Hepatocyte (in vitro differentiated cells): ENCODE data around the gene CHPT1. TPM values are rescaled to one million over a fixed set of nuclear protein-coding genes. Genes with fewer than 3 reads are reported as not detected.
A peak's percentile ranks its signal among the peaks of the same experiment; 100 is the strongest.

Experiments used
- DNase-seq: peaks from one replicate; pipeline ENCODE4 v3.0.0-alpha.2; 2016; ENCODE audit warnings: low spot score
- H2AFZ ChIP-seq: fragments of 200-600 bp; sonication (generic); 2 replicates; pipeline ENCODE4 v1.6.0; 2016; ENCODE audit warnings: antibody characterized with exemption, mild to moderate bottlenecking
- H3K27ac ChIP-seq: fragments of 200-600 bp; sonication (generic); 2 replicates; pipeline ENCODE4 v1.5.1; 2016; ENCODE audit warnings: mild to moderate bottlenecking
- H3K27me3 ChIP-seq: fragments of 200-600 bp; sonication (generic); 2 replicates; pipeline ENCODE4 v1.6.1; 2016
- H3K36me3 ChIP-seq: fragments of 200-600 bp; sonication (generic); replicated peaks from 2 replicates; pipeline ENCODE4 v1.5.1; 2016; ENCODE audit warnings: low read depth; ENCODE audit not compliant: insufficient read depth
- H3K4me1 ChIP-seq: fragments of 200-600 bp; sonication (generic); 2 replicates; pipeline ENCODE4 v1.5.1; 2016; ENCODE audit warnings: mild to moderate bottlenecking, moderate library complexity; ENCODE audit not compliant: insufficient read depth
- H3K4me2 ChIP-seq: fragments of 200-600 bp; sonication (generic); 2 replicates; pipeline ENCODE4 v1.6.0; 2016
- H3K4me3 ChIP-seq: fragments of 200-600 bp; sonication (generic); 2 replicates; pipeline ENCODE4 v1.5.1; 2016; ENCODE audit warnings: mild to moderate bottlenecking
- H3K79me2 ChIP-seq: fragments of 200-600 bp; sonication (generic); 2 replicates; pipeline ENCODE4 v1.6.0; 2017; ENCODE audit warnings: mild to moderate bottlenecking
- H3K9me2 ChIP-seq: fragments of 200-600 bp; sonication (generic); replicated peaks from 2 replicates; pipeline ENCODE4 v1.6.0; 2017; ENCODE audit warnings: mild to moderate bottlenecking; ENCODE audit not compliant: insufficient read depth
- H3K9me3 ChIP-seq: fragments of 200-600 bp; sonication (generic); 2 replicates; pipeline ENCODE4 v1.5.1; 2016; ENCODE audit warnings: low read depth, mild to moderate bottlenecking
- H4K20me1 ChIP-seq: fragments of 200-600 bp; sonication (generic); 2 replicates; pipeline ENCODE4 v1.6.0; 2016; ENCODE audit warnings: mild to moderate bottlenecking; ENCODE audit not compliant: insufficient read depth, poor library complexity, severe bottlenecking
- EZH2 ChIP-seq: fragments of 200-600 bp; sonication (generic); IDR thresholded peaks from 2 replicates; pipeline ENCODE4 v1.6.1; 2016; ENCODE audit warnings: antibody characterized with exemption, mild to moderate bottlenecking, borderline replicate concordance
- EZH2phosphoT487 ChIP-seq: fragments of 200-600 bp; sonication (generic); IDR thresholded peaks from one replicate; pipeline ENCODE4 v1.6.1; 2018; ENCODE audit warnings: antibody characterized with exemption, mild to moderate bottlenecking, low read depth, moderate library complexity; ENCODE audit not compliant: unreplicated experiment, severe bottlenecking
- WGBS: methylation state at CpG from one replicate; pipeline ENCODE4 v1.1.6; 2016; ENCODE audit warnings: low lambda C conversion rate; ENCODE audit errors: missing lambda C conversion rate; 5-methylcytosine and 5-hydroxymethylcytosine counted together
- polyA plus RNA-seq: library from polyadenylated mRNA; unstranded; fragments of >200 nt; fragmentation: Nextera tagmentation; extraction: Ambion mirVana; gene quantifications from 2 replicates; pipeline ENCODE4 v1.2.1, GENCODE V29; 2016
- total RNA-seq: library from RNA; depleted of rRNA; stranded (reverse); fragments of >200 nt; gene quantifications from 2 replicates; pipeline ENCODE4 v1.2.3, GENCODE V29; 2014
- TF ChIP-seq, protein P1 (sequence below): fragments of 200-600 bp; sonication (generic); IDR thresholded peaks from 2 replicates; pipeline ENCODE4 v1.5.1; 2016; ENCODE audit warnings: antibody characterized with exemption, mild to moderate bottlenecking; ENCODE audit not compliant: poor library complexity

Gene CHPT1
- total and polyA plus RNA-seq, 2 experiments from 2014 or later: 92.3 to 127 TPM

DNA sequence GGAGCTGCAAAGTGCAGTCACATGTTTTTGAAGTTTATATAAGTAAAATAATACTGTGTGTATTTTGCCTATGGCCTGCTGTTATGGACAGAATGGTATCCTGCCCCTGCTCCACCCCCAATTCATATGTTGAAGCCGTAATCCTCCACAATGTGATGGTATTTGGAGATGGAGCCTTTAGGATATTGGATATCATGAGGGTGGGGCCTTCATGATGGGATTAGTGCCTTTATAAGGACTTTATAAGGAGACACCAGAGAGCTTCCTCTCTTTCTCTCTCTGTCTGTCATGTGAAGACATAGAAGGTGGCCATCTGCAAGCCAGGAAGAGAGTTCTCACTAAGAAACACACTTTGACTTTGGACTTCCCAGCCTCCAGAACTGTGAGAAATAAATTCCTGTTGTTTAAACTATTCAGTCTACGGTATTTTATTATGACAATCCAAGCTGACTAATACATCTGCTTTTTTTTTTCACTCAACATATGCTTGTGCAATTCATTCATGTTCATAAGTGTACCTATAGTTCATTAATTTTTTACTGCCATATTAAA is 3.1 kb upstream of the CHPT1 start:
- WGBS: 86% methylated on average over 2 of the region's 2 CpGs
- no peak overlapping the region for H3K4me3 ChIP-seq
- H3K4me2 ChIP-seq: no peak overlapping the region
- TF ChIP-seq EZH2phosphoT487: no peak
- TF ChIP-seq EZH2: no peak
- TF ChIP-seq, protein P1, sequence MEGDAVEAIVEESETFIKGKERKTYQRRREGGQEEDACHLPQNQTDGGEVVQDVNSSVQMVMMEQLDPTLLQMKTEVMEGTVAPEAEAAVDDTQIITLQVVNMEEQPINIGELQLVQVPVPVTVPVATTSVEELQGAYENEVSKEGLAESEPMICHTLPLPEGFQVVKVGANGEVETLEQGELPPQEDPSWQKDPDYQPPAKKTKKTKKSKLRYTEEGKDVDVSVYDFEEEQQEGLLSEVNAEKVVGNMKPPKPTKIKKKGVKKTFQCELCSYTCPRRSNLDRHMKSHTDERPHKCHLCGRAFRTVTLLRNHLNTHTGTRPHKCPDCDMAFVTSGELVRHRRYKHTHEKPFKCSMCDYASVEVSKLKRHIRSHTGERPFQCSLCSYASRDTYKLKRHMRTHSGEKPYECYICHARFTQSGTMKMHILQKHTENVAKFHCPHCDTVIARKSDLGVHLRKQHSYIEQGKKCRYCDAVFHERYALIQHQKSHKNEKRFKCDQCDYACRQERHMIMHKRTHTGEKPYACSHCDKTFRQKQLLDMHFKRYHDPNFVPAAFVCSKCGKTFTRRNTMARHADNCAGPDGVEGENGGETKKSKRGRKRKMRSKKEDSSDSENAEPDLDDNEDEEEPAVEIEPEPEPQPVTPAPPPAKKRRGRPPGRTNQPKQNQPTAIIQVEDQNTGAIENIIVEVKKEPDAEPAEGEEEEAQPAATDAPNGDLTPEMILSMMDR: no peak
- H3K4me1 ChIP-seq: peaks cover 23% of the 10 kb centered on the region
- no peak for DNase-seq
- no peaks in the 10 kb centered on the region for H3K9me3 ChIP-seq
- no peaks in the 10 kb centered on the region for H3K9me2 ChIP-seq
- no peak overlapping the region for H2AFZ ChIP-seq
- no peaks in the 10 kb centered on the region for H4K20me1 ChIP-seq
- peaks cover 13% of the 10 kb centered on the region for H3K79me2 ChIP-seq
- no peaks in the 10 kb centered on the region for H3K36me3 ChIP-seq
- no peak overlapping the region for H3K27ac ChIP-seq
- H3K27me3 ChIP-seq: no peaks in the 10 kb centered on the region

- peak overlapping the region; percentile 11 for H3K27ac ChIP-seq
- 98% methylated on average over 2 of the region's 2 CpGs for WGBS
These were observed 2.5 kb upstream of the CHPT1 start for GRCh38 chr12:101694986-101695385.

DNA sequence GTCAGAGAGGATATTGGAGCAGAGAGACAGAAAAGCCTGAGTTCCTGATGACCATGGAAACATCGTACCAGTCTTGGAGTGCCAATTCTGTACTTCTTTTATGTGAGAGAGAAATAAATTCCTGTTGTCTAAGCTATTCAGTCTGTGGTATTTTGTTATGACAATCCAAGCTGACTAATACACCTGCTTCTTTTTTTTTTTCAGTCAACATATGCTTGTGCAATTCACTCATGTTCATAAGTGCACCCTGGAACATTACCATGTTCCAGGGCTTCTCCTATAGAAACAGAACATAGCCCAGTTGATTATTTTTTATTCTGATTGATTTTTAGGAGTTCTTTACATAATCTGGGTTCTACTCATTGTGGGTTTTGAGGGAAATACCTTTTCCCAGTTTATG is 1.7 kb upstream of the CHPT1 start:
- TF ChIP-seq, protein P1: no peak
- TF ChIP-seq EZH2phosphoT487 (no peak), EZH2 (no peak)
- Histone ChIP-seq H3K4me1 (peaks cover 32% of the 10 kb centered on the region), H3K9me2 (no peaks in the 10 kb centered on the region), H2AFZ (no peak overlapping the region), H4K20me1 (peaks cover 5% of the 10 kb centered on the region), H3K79me2 (peaks cover 27% of the 10 kb centered on the region), H3K4me3 (no peak overlapping the region), H3K27me3 (no peaks in the 10 kb centered on the region), H3K36me3 (no peaks in the 10 kb centered on the region), H3K27ac (peak overlapping the region; percentile 91), H3K4me2 (peak overlapping the region; percentile 95), H3K9me3 (no peaks in the 10 kb centered on the region)
- 97% methylated on average over 1 of the region's 1 CpG for WGBS
- DNase-seq: no peak

More at GRCh38 chr12:101694986-101695385, 2.5 kb upstream of the CHPT1 start:
- no peaks in the 10 kb centered on the region for H3K27me3 ChIP-seq
- H3K4me2 ChIP-seq: no peak overlapping the region
- no peak overlapping the region for H2AFZ ChIP-seq
- H3K4me3 ChIP-seq: no peak overlapping the region
- TF ChIP-seq EZH2phosphoT487 (no peak), EZH2 (no peak)
- TF ChIP-seq, protein P1: no peak
- H3K9me2 ChIP-seq: no peaks in the 10 kb centered on the region
- no peaks in the 10 kb centered on the region for H3K36me3 ChIP-seq
- no peaks in the 10 kb centered on the region for H3K9me3 ChIP-seq
- peaks cover 26% of the 10 kb centered on the region for H3K4me1 ChIP-seq
- no peak for DNase-seq
- H4K20me1 ChIP-seq: peaks cover 3% of the 10 kb centered on the region
- peaks cover 20% of the 10 kb centered on the region for H3K79me2 ChIP-seq
